ENCODE data around the gene EEF1AKMT4.

The EEF1AKMT4 gene

DNA sequence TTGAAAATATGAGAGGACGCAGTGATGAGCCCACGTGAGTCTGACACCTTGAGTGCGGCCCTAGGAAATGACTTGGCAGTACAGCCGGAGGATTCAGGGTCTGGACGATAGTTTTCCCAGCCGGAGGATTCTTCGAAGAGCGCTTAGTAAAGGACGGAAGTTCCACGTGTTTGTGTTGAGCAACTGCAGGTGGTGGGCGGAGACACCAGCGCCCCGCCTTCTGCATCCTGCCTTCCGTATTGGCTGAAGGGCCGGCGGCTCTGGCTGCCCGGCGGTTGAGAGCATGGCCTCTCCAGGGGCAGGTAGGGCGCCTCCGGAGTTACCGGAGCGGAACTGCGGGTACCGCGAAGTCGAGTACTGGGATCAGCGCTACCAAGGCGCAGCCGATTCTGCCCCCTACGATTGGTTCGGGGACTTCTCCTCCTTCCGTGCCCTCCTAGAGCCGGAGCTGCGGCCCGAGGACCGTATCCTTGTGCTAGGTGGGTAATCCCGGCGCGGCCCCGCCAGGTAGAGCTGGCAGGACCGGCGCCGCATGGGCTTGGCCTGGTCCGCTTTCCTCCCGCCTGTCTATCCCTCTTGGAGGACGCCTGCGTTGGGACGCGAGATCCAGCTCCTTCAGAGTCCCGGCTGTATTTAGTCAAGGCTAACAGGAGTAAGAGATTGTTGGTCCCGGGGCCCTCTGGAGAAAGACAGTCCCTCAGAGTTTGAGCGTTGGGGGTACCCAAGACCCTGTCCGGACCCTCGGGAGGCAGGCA lies at the start of gene EEF1AKMT4:
Gene EEF1AKMT4, plus strand, starts transcription at position 261 of the 755 bp plus-strand sequence. Its CDS starts 23 bp downstream, at position 284.
- peak; percentile 63 for FAIRE-seq
- peak; percentile 97 for DNase-seq (ENCODE audit: low spot score)

DNA sequence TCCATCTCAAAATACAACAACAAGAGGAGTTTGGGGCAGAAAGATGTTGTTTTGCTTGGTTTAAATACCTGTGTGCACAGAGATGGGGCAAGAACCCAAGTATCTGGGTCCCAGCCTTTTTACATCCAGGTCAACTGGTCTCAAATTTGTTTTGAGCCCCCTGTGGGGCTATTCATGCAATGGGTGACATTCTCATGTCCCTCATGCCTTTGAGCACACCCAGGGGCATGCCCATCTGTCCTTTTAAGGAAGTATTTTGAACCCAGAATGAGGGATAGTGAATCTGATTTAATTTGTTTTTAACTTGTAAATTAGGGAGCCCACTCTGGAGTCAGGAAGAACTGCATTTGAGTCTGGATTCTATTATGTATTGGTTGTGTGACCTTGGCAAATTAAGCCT lies 48.6 kb upstream of the EEF1AKMT4 start:
- FAIRE-seq (no peak), DNase-seq (ENCODE audit: low spot score) (no peak)

DNA sequence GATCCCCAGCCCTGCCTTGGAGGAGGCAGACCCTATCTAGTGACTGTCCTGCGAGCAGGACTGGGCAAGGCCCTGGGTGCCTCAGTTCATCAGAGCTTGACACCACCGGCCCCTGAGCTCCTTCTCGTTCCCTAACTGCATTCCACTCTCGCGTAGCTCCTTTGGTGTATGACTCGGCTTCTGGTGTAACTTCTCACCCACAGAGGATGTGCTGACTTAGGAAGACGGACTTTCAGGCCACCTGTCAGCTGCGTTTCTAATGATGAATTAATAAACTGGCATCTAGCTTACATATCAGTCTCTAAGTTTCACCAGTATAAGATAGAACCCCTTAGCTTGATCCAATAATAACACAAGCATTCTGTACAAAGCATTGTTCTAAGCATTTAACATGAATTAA lies 45.9 kb upstream of the EEF1AKMT4 start:
- FAIRE-seq (no peak), DNase-seq (ENCODE audit: low spot score) (no peak)

DNA sequence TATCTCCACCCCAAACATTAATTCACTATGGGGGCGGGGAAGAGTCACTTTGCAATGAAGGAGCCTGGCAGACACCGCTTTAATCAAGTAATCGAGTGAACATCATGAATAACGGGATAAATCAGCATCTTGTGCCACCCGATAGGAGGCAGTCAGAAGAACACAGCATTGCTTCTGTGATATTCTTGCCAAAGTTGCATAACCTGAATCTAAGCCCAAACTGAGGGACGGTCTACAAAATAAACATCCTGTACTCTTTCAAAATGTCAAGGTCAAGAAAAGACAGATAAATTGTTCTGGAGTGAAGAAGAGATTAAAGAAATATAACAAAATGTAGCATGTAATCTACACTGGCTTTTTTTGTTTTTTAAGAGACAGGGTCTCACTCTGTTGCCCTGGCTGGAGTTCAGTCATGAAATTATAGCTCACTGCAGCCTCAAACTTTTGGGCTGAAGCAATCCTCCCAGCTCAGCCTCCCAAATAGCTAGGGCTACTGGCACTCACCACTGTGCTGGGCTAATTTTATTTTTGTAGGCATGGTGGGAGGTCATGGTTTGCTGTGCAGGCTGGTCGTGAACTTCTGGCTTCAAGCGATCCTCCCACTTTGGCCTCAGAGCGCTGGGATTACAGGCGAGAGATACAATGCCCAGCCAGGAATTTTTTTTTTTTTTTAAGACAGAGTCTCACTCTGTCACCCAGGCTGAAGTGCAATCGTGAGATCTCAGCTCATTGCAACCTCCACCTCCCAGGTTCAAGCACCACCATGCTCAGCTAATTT lies 40.1 kb upstream of the EEF1AKMT4 start:
- no peak for FAIRE-seq
- DNase-seq (ENCODE audit: low spot score): no peak

GRCh38 chr3:184211297-184211696 lies 38.2 kb upstream of the EEF1AKMT4 start:
- FAIRE-seq: no peak
- DNase-seq (ENCODE audit: low spot score): no peak

DNA sequence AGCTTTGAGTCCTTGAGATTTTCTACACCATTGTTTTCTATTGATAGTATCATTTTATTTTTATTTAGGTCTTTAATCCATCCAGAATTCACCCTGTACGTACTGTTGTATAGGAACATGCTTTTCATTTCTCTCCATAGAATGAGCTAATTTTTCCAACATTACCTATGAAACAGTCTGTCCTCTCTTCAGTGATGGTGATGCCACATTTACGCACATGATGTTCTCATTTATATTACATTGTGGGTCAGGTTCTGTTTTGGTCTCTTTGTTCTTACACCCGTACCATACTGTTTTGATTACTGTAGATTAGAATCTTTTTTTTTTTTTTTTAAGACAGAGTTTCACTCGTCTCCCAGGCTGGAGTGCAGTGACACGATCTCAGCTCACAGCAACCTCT lies 37.8 kb upstream of the EEF1AKMT4 start:
- FAIRE-seq (no peak), DNase-seq (ENCODE audit: low spot score) (no peak)

- DNase-seq (ENCODE audit: low spot score): no peak
- FAIRE-seq: no peak
These were observed 30.7 kb upstream of the EEF1AKMT4 start for GRCh38 chr3:184218814-184219213.

DNA sequence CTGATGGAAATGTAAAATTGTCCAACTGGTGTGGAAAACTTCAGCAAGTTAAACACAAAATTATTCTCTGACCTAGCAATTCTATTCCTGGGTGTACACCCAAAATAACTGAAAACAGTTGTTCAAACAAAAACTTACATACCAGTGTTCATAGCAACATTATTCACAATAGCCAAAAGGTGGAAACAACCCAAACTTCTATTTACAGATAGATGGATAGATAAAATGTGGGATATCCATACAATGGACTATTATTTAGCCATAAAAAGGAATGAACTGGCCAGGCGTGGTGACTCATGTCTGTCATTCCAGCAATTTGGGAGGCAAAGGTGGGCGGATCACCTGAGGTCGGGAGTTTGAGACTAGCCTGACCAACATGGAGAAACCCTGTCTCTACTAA lies 27.0 kb upstream of the EEF1AKMT4 start:
- FAIRE-seq: no peak
- no peak for DNase-seq (ENCODE audit: low spot score)

GRCh38 chr3:184223946-184224345 lies 25.5 kb upstream of the EEF1AKMT4 start:
- FAIRE-seq (no peak), DNase-seq (ENCODE audit: low spot score) (no peak)

DNA sequence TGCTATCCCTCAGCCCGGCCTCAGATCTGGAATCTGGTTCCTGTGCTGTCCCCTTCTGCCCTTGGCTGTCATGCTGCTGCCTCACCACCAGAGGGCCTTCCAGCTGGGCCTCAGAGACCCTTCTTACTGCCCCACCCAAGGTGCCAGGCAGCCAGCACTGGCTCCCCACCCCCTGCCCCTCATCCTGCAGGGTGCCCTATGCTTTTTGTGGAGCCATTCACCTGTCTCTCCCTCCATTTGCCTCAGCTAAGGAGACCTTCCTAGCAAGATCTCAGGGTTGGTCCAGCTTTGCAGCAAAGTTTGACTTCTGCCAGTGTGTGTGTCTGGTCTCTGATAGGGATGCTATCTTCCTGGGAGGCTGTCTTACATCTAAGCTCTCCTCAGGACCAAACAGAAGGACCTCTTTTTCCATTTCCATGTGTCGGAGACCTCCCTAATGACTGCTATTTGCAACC lies 22.0 kb upstream of the EEF1AKMT4 start:
- FAIRE-seq (no peak), DNase-seq (ENCODE audit: low spot score) (peak; percentile 68)

DNA sequence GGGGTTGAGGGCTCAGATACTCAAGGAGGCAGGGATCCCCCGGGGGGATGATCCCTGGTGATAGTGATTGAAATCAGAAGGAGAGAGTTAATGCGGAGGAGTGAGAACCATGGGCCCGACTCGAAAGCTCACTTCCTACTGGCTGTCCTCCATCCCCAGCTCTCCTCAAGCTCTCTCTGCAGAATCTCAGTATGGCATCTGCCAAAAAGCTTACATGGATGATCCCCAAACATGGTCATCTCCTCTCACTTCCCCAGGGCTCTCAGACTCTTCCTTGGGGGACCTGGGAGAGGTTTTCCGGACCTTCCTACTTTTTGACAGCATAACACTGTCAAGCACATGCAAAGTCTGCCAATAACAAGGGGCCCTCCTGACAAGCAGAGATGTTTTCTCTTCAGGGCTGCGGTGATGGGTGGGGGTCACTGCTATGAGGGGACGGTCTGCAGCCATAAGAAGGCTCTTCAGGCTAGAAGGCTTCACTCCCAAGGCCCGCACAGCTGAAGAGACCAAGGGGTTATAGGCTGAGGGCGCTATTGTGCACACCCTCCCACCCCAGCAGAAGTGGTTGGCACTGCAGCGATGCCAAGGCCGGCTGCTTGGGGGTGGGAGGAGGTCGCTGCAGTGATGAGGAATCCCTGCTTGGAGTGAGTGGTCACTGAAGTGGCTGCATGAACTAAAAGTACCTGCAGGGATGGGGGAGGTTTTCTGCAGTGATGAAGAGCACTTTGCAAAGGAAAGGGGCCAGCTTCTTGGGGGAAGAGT lies 20.9 kb upstream of the EEF1AKMT4 start:
- DNase-seq (ENCODE audit: low spot score) (no peak), FAIRE-seq (no peak)

- peak; percentile 97 for DNase-seq (ENCODE audit: low spot score)
- peak; percentile 97 for FAIRE-seq
These were observed 19.9 kb upstream of the EEF1AKMT4 start, which contains the start of gene VWA5B2 for GRCh38 chr3:184229394-184230080. TSS of gene VWA5B2 (plus strand) at chr3:184229585. CDS start at chr3:184230529, 944 bp downstream.

DNA sequence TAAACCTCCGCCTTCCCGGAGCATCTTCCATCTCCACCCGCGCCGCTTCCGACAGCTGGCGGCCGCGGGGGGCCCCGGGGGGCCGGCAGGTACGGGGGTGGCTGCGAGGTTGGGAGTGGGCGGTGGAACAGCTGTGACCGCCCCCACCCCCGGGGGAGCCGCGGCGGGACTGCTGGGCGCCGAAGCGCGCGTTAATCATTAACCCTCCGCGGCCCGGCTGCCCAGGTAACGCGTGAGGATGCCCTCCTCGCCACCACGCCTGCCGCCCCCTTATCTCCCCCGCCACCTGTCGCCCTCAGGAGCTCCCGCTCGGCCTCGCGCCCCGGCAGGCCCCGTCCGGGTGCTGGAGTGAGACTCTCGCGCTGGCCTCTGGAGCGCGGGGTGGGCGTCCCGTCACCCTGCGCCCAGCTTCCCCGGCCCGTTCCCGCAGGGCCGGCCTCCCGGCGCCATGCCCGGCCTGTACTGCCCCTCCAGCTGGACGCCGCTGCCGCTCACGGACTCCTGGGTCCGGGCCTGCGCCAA lies 19.3 kb upstream of the EEF1AKMT4 start:
- DNase-seq (ENCODE audit: low spot score): no peak
- FAIRE-seq: no peak

GRCh38 chr3:184230603-184231528 lies 18.6 kb upstream of the EEF1AKMT4 start:
- FAIRE-seq (no peak), DNase-seq (ENCODE audit: low spot score) (no peak)

DNA sequence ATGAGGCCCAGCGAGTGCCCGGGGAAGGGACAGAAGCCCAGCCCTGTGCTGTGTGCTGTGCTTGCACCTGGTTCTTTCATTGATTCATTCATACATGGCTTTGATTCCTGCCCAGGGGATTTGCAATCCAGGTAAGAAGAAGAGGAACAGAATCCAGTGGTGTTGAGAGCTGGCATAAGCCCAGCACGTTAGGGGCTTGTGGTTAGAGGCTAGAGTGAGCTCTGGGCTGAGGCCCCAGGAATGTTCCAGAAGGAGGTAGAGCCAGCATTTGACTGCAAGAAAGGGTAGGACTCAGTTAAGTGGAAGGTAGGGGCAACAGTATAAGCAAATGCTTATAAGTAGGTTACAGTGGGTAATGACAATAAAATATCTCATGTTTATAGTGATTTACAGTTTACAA lies 17.8 kb upstream of the EEF1AKMT4 start:
- FAIRE-seq: no peak
- DNase-seq (ENCODE audit: low spot score): no peak

DNA sequence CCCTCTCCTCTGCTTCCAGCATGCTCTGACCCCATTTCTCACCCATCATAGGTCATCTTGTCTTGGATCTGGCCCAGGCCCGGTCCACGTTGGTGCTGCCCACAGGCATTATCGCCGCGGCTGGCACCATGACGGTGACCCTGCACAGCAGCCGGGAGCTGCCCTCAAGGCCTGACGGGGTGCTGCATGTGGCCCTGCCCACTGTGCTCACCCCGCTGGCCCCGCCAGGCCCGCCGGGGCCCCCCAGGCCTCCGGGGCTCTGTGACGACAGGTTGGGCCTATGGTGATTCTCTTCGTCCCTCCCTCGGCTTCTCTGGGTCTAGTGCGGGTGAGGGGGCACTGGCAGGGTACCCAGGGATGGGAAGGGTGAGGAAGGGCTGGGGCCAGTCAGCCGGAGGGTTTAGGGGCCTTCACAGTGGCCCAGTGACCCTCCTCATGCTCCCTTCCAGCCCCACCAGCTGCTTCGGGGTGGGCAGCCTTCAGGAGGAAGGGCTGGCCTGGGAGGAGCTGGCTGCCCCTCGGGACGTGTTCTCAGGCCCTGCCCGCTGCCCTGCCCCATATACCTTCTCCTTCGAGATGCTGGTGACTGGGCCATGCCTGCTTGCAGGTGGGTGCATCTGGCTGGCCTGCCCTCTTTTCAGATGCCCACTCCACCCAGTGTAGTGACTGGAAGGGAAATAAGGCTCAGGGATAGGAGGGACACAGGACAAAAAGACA lies 16.2 kb upstream of the EEF1AKMT4 start:
- FAIRE-seq (no peak), DNase-seq (ENCODE audit: low spot score) (no peak)

DNA sequence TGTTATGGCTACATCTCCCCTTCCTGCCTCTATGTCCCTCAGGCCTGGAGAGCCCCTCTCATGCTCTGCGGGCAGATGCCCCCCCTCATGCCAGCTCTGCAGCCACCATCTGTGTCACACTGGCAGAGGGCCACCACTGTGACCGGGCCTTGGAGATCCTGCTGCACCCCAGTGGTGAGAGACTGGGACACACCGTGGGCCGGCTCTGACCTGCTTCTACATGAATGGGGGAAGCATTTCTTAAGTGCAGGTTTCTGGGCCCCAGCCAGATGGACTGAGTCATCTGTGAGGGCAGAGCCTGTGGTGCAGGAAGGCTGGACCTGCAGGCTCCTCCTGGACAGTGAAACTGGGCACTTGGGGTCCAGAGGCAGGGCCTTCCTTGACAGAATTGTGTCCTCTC lies 15.2 kb upstream of the EEF1AKMT4 start:
- FAIRE-seq (no peak), DNase-seq (ENCODE audit: low spot score) (peak; percentile 88)

DNA sequence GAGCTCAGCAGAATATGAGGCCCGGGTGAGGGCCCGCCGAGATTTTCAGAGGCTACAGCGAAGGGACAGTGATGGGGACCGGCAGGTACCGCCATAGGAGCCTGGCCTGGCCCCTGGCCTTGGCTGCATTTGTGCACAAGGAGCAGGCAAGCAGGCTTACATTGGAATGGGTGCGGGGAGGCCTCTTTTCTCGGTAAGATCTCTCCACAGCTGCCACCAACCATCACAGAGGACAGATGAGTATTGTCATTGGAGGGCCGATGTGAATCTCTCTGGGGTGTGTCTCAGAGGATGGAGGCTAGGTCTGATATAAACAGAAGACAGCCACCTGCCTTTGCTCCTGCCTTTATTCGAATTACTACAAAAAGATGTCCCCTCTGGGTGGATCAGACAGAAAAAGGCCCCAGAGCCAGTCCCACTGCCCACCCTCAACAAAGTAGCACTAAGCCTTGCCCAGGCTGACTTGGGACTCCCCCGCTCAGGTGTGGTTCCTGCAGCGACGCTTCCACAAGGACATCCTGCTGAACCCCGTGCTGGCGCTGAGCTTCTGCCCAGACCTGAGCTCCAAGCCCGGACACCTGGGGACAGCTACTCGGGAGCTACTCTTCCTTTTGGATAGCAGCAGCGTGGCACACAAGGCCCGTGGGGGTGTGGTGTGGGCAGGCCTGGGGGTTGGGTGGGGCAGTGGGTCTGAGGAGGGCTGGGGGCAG lies 14.6 kb upstream of the EEF1AKMT4 start:
- FAIRE-seq: no peak

More for the DNA sequence above, 14.6 kb upstream of the EEF1AKMT4 start:
- DNase-seq (ENCODE audit: low spot score): no peak
